Measurements from ENCODE around the gene CLDND2.

Gene CLDND2

GRCh38 chr19:51380379-51380778, 11.6 kb upstream of the CLDND2 start:
- no peak for DNase-seq

- no peak for DNase-seq
These were observed 8.6 kb upstream of the CLDND2 start for GRCh38 chr19:51377422-51377821.

GRCh38 chr19:51375504-51376221, 6.9 kb upstream of the CLDND2 start:
- no peak for DNase-seq

- DNase-seq, result no peak
These were observed 4.1 kb upstream of the CLDND2 start, which contains the start of gene NKG7 for GRCh38 chr19:51372649-51373504. Gene NKG7, minus strand, starts transcription at chr19:51372654. Its CDS starts 119 bp downstream, at chr19:51372535.

- DNase-seq, result no peak
These were observed 3.3 kb upstream of the CLDND2 start for GRCh38 chr19:51372021-51372648.

GRCh38 chr19:51371186-51371690, 2.4 kb upstream of the CLDND2 start:
- DNase-seq, result no peak

- DNase-seq, result no peak
These were observed 1.4 kb upstream of the CLDND2 start for GRCh38 chr19:51370230-51370629.

GRCh38 chr19:51367565-51368365, 1.0 kb downstream of the CLDND2 start:
- DNase-seq, result peak; percentile 99

GRCh38 chr19:51367255-51367564, 1.6 kb downstream of the CLDND2 start:
- DNase-seq, result no peak

- DNase-seq, result peak; percentile 98
These were observed 2.2 kb downstream of the CLDND2 start for GRCh38 chr19:51366389-51367254.

- no peak for DNase-seq
These were observed 2.8 kb downstream of the CLDND2 start, which contains the start of gene ETFB for GRCh38 chr19:51365965-51366388. Gene ETFB, minus strand, starts transcription at chr19:51366388. Its CDS starts 62 bp downstream, at chr19:51366326.

- DNase-seq, result peak; percentile 54
These were observed 3.4 kb downstream of the CLDND2 start for GRCh38 chr19:51365211-51365964.

- DNase-seq, result no peak
These were observed 4.3 kb downstream of the CLDND2 start for GRCh38 chr19:51364200-51365106.

GRCh38 chr19:51361239-51361638, 7.6 kb downstream of the CLDND2 start:
- no peak for DNase-seq

GRCh38 chr19:51359294-51359693, 9.5 kb downstream of the CLDND2 start:
- DNase-seq, result peak; percentile 83

- no peak for DNase-seq
These were observed 10.9 kb downstream of the CLDND2 start for GRCh38 chr19:51357952-51358351.

- DNase-seq, result no peak
These were observed 12.5 kb downstream of the CLDND2 start for GRCh38 chr19:51356159-51356801.

- DNase-seq, result no peak
These were observed 14.1 kb downstream of the CLDND2 start for GRCh38 chr19:51354742-51355148.
